ENCODE results near the gene KRT7.
"Not testable (repeated sequence)": the region's sequence is repeated elsewhere in the genome, so short reads cannot be mapped to it uniquely, and the experiment has no call there.

Gene KRT7

DNA sequence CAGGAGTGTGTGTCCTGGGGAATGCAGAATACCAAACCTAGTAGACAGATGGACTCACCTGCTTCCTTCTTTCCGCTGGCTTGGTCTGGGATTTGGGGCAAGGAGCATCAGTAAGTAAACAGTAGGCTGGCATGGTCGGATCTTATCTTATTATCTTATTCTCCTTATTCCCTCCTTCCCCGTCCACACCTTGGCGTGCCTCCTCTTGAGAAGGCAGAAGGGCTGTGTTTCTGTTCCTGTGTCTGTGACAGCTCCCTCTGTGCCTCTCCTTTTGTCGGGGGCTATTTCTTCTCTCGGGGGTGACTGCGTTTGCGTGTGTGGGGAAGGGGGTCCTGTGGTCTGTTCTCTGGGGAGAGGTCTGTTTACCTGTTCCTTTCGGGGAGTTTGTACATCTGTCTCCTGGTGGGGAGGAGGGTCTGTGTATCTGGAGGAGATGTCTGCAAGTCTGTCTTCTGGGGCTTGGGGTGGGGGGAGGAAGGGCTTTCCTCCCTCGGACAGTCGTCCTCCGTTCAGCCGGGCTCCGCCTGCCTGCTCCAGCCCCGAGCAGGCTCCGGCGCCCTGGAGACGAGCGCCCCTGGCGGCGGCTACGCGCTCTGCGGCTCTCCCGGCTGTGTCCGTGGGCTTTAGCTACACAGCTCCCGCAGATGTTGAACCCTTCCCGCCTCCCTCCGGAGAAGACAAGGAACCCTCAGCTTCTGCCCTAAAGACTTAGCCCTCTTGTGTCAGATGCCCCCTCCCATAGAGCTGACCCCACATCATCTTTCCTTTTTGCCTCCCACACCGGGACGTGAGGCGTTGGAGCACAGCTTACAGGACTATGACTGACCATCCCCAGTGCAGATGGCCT is 45.8 kb downstream of the KRT7 start:
- no peak for DNase-seq (ENCODE audit: low read depth)

DNA sequence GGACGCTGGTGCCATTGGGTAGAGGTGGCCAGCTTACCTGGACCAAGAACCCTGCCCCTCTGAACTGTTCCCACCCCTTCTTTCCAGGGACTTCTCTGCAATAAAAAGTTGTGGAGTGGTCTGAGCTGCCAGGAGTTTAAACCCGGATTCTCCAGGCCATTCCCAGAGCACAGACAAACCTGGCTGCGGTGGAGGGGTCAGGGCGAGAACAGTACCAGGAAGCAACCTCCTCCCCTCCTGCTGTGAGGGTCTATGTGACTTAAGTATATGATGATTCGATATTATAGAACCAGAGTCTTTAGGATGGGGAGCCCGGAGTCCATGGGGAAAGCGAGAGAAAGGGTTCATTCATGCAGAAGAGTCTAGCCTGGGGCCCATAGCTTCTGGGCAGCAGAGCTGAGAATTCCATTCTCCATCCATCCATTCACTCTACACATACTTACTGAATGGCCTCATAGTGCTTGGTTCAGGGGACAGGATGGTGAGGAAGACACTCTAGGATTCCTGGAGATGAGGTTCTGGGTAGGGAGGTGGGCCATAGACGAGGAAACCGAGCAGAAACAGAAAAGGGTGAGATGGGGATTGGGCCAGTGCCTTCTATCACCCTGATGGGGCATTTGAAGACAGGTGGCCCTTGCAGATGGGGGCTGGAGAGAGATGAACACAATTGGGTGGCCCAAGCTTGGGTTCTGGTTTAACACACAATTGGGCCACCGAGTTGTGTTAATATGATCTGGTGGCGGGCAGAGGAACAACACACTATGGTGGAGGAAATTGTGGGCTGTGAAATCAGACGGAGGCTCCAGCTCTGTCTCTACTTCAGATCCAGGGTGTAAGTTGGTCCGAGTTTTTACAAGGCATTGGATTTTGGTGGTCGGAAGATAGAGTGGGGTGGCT is 46.6 kb downstream of the KRT7 start:
- no peak for DNase-seq (ENCODE audit: low read depth)

GRCh38 chr12:52280319-52280795 is 47.3 kb downstream of the KRT7 start:
- DNase-seq (ENCODE audit: low read depth), result peak; percentile 85

DNA sequence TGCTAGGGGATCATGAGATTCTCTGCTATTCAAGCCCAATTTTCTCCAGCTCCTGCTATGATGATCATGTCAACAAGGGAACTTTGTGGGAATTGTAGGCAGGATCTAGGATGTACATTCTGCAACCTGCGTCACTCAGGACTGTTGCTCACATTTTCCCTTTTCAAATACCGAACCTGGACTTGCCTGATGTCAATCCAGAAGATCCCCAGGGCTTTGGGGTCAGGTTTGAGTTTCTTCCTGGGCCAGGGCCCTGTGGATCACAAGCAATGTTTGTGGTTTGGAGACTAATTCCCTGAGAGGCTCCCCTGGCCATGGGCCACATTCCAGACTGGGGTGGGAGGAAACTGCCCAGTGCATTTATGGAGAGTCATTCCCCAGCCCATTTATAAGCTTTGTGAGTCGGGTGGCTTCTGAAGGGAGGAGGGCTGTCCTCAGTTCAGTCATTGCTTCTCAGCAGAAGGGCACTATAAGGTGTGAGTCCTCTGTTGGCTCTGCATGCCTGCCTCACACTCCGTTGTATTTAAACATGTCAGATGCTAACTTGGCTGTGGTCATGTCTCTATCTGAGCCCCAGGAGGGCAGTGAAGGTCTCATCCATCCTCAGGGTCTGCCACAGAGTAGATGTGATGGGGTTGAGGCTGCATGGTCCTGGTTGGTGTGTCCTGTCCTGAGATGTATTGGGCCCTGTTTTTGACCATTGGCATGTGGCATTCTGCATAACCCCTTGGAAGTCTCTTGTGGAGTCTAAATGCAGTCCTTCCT is 47.9 kb downstream of the KRT7 start:
- DNase-seq (ENCODE audit: low read depth), result peak; percentile 97

- no peak for DNase-seq (ENCODE audit: low read depth)
These were observed 51.6 kb downstream of the KRT7 start for GRCh38 chr12:52284562-52285171.

GRCh38 chr12:52285172-52285745 is 52.2 kb downstream of the KRT7 start:
- no peak for DNase-seq (ENCODE audit: low read depth)

- DNase-seq (ENCODE audit: low read depth), result no peak
These were observed 52.9 kb downstream of the KRT7 start for GRCh38 chr12:52285851-52286530.

- DNase-seq (ENCODE audit: low read depth), result not testable (repeated sequence)
These were observed 54.1 kb downstream of the KRT7 start for GRCh38 chr12:52286857-52287785.

DNA sequence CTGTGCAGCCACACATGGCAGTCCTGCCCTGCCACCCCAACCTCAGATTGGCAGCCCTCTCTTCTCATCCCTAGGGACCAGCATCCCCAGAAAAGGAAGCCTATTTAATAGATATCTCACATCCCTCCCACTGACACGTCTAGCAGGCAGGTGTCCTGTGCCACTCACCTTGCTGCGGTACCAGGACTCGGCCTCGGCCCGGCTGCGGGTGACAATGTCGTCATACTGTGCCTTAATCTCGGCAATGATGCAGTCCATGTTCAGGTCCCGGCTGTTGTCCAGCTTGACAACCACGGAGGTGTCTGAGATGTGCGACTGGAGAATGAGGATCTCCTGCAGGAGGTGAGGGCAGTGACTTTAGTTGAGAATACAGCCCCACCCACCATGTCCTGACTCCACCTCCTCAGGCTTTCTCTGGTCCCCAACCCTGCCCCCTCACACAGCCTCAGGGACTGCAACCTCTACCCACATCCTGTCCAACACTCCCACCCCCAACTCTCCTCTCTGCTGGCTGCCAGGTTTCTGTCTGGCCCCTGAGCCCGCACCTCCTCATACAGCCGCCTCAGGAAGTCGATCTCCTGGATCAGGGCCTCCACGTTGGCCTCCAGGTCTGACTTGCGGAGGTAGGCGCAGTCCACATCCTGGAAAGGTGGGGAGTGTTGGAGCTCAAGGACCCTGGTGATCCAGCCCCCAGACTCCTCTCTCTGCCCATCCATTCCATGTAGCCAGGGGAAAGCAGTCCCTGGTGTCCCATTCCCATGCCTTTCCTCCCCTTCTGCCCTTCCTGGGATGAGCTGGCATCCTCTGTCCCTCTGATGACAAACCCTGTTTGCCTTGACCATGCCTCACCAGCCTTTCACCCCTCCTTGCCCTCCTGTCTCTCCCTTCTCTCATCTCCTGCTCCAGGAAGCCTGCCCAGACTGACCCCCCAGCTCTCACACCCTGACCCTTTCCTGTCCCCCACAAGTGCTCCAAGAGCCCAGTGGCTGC is 55.1 kb downstream of the KRT7 start:
- not testable (repeated sequence) for DNase-seq (ENCODE audit: low read depth)

DNA sequence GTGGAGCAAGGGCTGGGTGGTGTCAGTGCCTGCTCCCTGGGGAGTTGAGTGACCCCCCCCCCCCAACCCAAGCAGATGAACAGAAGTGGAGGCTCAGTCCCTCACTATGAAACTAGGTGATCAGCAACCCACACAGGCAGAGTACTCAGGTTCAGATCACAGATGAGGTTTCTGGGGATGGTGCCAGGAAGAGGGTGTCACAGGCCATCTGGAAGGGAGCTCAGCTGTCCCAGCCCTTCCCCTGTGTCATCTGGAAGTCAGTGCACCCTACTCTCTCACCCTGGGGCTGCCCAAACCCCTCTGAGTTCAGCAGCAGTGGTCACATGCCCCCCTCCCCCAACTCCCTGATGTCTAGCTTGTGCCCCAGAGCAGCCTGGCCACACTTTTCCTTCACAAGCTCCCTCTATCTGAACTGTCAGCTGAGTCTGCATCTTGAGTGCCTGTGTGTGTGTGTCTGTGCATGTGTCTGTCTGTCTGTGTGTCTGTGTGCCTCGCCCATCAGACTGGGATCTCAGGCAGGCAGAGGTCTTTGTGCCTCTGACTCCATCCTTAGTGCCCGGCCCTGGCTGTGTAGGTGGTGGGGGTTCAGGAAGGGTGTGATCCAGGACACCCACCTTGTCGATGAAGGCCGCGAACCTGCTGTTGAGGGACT is 57.6 kb downstream of the KRT7 start:
- not testable (repeated sequence) for DNase-seq (ENCODE audit: low read depth)

DNA sequence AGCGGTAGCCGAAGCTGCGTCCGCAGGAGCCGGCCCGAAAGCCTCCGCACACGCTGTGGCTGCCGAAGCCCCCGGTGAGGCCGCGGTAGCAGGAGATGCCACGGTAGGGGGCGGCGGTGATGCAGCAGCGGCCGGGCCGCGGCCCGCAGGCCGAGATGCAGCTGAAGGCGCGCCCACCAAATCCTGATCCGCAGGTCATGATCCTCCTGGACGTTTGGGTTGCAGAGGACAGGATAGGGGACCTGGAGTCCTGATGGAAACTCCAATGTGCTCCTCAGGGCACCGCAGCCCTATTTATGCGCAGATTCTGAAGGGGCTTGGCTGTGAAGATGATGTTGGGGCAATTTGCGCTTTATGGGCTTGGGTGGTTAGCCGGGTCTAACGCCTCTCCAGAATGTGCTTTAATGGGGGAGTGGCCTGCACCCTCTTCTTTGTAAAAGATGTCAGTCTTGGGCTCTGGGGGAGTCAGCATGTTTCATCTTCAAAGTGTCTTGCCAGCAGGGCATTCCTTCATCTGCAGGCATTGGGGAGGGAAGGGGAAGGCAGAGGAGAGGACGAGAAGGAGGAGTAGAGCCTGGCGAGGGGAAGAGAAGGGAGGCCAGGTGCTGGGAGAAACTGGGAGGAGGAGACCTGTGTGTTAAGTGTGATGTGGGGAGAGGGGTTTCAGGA is 58.4 kb downstream of the KRT7 start, which contains the start of gene KRT81:
Gene KRT81, minus strand, starts transcription at position 268 of the 669 bp plus-strand sequence. Its CDS starts 69 bp downstream, at position 199.
- DNase-seq (ENCODE audit: low read depth), result no peak

- no peak for DNase-seq (ENCODE audit: low read depth)
These were observed 60.9 kb downstream of the KRT7 start for GRCh38 chr12:52293926-52294325.

GRCh38 chr12:52294803-52295202 is 61.8 kb downstream of the KRT7 start:
- no peak for DNase-seq (ENCODE audit: low read depth)

DNA sequence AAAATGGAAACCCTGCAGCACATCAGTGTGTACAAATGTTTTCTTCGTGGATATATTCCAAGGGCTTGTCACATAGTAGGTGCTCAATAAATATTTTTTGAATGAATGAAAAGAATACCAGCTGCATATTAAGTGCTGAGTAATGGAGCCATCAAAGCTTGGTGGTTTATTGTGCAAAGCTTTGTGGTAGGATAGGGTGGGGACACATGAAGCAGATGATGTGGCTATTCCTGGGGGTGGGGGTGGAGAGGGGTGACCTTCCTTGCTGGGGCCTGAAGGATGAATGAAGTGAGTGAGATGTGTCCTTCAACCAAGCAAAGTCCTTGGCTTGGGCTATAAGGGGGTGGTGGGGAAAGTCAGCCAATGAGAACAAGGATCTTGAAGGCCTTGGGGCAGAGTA is 62.6 kb downstream of the KRT7 start:
- no peak for DNase-seq (ENCODE audit: low read depth)

DNA sequence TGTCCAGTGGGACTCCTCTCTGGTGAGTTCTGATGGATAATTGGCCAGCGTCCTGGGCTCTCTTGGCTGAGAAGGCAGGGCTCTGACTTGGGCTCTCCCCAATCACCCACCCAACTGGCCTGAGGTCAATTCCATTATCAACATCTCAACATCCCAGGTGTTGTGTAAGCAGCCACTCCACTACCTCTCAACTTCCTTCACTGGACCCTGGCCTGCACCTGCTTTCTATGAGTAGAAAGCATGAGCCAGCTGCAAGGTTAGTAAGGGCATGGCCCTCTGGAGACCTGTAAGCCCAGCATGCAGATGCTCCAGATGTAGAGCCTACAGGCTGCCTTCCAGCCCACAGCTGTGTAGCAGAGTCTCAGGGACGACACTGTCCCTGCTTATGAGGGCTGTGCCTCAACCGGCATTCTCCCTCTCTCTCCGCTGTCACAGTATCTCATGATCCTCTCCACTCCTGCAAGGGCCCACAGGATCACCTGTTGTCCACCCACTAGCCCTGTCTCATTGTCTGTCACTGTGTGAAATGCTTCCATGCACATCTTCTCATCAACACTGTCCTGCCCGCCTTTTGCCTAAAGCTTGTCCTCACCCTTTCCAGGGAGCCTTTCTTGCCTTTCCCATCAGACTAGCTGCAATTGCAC is 63.7 kb downstream of the KRT7 start:
- DNase-seq (ENCODE audit: low read depth), result no peak
